ENCODE data around the gene P2RY1. TPM values are rescaled to one million over a fixed set of nuclear protein-coding genes. Genes with fewer than 3 reads are reported as not detected.
A peak's percentile ranks its signal among the peaks of the same experiment; 100 is the strongest.

Gene P2RY1
- total and polyA plus RNA-seq, 9 of the 15 experiments (the other 6 are each of a cell fraction or from before 2014, with no cell fraction given) = 6.0 to 27.9 (median 18.4) TPM

DNA sequence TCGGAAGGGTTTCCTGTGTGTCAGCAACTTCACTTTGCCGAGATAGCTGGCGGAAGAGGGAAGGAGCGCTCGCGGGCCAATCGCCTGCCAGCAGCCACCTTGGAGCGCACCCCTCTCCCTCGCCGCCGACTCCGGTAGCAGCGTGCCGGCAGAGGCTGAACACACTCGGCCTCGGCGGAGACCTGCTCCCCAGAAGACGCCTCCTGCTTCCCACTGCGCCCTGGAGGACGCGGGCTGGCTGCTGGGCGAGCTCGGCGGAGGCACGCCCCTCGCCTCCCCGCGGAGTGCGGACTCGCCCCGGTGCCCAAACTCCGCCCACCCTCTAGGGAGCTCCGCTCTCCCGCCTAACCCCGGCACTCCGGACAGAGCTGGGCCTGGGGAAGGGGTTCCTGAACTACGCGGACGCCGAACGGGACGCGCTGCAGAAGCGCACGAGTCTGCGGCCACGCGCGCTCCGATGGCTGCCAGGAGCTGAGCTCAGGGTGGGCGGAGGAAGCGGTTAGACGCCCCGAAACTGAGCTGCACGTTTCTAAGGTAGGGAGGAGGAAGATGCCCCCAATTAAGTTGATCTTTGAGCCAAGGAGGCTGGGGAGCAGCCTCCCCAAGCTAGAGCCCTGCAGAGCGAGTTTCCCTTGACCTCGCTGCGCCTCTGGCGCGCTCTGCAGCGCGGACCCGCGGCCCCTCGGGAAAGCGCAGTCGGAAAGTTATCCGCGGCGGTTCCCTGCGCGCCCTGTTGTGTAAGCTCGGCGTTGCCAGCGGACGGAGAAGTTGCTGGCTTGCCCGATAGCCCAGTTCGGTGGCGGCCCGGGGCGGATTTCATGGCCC lies at the start of gene P2RY1 (continued):
- TF ChIP-seq, protein P1, sequence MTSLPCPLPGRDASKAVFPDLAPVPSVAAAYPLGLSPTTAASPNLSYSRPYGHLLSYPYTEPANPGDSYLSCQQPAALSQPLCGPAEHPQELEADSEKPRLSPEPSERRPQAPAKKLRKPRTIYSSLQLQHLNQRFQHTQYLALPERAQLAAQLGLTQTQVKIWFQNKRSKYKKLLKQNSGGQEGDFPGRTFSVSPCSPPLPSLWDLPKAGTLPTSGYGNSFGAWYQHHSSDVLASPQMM (CRISPR knock-in tag; IDR thresholded peaks at IDR 0.05) = no peak
- TF ChIP-seq, protein P2, sequence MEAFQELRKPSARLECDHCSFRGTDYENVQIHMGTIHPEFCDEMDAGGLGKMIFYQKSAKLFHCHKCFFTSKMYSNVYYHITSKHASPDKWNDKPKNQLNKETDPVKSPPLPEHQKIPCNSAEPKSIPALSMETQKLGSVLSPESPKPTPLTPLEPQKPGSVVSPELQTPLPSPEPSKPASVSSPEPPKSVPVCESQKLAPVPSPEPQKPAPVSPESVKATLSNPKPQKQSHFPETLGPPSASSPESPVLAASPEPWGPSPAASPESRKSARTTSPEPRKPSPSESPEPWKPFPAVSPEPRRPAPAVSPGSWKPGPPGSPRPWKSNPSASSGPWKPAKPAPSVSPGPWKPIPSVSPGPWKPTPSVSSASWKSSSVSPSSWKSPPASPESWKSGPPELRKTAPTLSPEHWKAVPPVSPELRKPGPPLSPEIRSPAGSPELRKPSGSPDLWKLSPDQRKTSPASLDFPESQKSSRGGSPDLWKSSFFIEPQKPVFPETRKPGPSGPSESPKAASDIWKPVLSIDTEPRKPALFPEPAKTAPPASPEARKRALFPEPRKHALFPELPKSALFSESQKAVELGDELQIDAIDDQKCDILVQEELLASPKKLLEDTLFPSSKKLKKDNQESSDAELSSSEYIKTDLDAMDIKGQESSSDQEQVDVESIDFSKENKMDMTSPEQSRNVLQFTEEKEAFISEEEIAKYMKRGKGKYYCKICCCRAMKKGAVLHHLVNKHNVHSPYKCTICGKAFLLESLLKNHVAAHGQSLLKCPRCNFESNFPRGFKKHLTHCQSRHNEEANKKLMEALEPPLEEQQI (IDR thresholded peaks at IDR 0.05) = 0 out of 2 replicates have a peak, but pooled peaks have one; percentile 45
- no peak; a peak in 2 of 3 replicates for TF ChIP-seq CBX3 (IDR thresholded peaks at IDR 0.05; ENCODE audit: borderline replicate concordance in 1 of 2, low read length in 2 of 2)
- no peak for TF ChIP-seq ZNF76 (CRISPR knock-in tag; IDR thresholded peaks at IDR 0.05; ENCODE audit: borderline replicate concordance)
- TF ChIP-seq KHSRP (IDR thresholded peaks at IDR 0.05) = no peak
- peak; percentile 77 for TF ChIP-seq CCNT2 (IDR thresholded peaks at IDR 0.05; ENCODE audit: borderline replicate concordance, extremely low read depth, insufficient read length, low read depth, low read length)
- TF ChIP-seq RBM17 (IDR thresholded peaks at IDR 0.05; ENCODE audit: borderline replicate concordance, low read depth, low read length) = no peak
- no peak for TF ChIP-seq ZFP30 (CRISPR knock-in tag; IDR thresholded peaks at IDR 0.05; ENCODE audit: borderline replicate concordance)
- TF ChIP-seq SMARCB1 (IDR thresholded peaks at IDR 0.05; ENCODE audit: insufficient read length, low read depth) = no peak
- TF ChIP-seq E2F3 (CRISPR knock-in tag; IDR thresholded peaks at IDR 0.05) = no peak
- no peak for TF ChIP-seq FOXK2 (conservative IDR thresholded peaks at IDR 0.05 in 1 of 2, IDR thresholded peaks at IDR 0.05 in 1 of 2; ENCODE audit: low read depth in 2 of 2)
- TF ChIP-seq KDM1A (IDR thresholded peaks at IDR 0.05) = no peak
- TF ChIP-seq CBFB (CRISPR knock-in tag; IDR thresholded peaks at IDR 0.05) = no peak; the same call in 1 of the 2 replicates
- TF ChIP-seq HDAC2 (IDR thresholded peaks at IDR 0.05) = 0 out of 2 replicates have a peak, but pooled peaks have one; percentile 30
- TF ChIP-seq MCM7 (IDR thresholded peaks at IDR 0.05) = no peak
- no peak for TF ChIP-seq ESRRB (CRISPR knock-in tag; IDR thresholded peaks at IDR 0.05; ENCODE audit: borderline replicate concordance)
- TF ChIP-seq EP400 (IDR thresholded peaks at IDR 0.05) = peak; percentile 70
- no peak for TF ChIP-seq PTRF (tag; IDR thresholded peaks at IDR 0.05)
- TF ChIP-seq ZC3H11A (IDR thresholded peaks at IDR 0.05; ENCODE audit: low read depth, low read length) = no peak
- TF ChIP-seq XRCC5 (IDR thresholded peaks at IDR 0.05; ENCODE audit: low read depth, low read length) = no peak
- TF ChIP-seq, protein P3, sequence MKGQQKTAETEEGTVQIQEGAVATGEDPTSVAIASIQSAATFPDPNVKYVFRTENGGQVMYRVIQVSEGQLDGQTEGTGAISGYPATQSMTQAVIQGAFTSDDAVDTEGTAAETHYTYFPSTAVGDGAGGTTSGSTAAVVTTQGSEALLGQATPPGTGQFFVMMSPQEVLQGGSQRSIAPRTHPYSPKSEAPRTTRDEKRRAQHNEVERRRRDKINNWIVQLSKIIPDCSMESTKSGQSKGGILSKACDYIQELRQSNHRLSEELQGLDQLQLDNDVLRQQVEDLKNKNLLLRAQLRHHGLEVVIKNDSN (CRISPR knock-in tag; IDR thresholded peaks at IDR 0.05) = no peak
- peak; percentile 10; the same call in 1 of the 2 replicates for TF ChIP-seq ARID1B (IDR thresholded peaks at IDR 0.05)
- TF ChIP-seq RFX5 (IDR thresholded peaks at IDR 0.05; ENCODE audit: low read depth, low read length) = no peak
- TF ChIP-seq, protein P4, sequence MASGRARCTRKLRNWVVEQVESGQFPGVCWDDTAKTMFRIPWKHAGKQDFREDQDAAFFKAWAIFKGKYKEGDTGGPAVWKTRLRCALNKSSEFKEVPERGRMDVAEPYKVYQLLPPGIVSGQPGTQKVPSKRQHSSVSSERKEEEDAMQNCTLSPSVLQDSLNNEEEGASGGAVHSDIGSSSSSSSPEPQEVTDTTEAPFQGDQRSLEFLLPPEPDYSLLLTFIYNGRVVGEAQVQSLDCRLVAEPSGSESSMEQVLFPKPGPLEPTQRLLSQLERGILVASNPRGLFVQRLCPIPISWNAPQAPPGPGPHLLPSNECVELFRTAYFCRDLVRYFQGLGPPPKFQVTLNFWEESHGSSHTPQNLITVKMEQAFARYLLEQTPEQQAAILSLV (tag; IDR thresholded peaks at IDR 0.05) = no peak
